ENCODE measurements around the gene PIH1D1. TPM values are rescaled to one million over a fixed set of nuclear protein-coding genes. Genes with fewer than 3 reads are reported as not detected.
A peak's percentile ranks its signal among the peaks of the same experiment; 100 is the strongest.

PIH1D1 gene
- total and polyA plus RNA-seq, 2 of the 13 experiments (the other 11 are each of a cell fraction or from before 2014, with no cell fraction given), result 110 to 137 TPM

- TF ChIP-seq XRCC5 (optimal IDR thresholded peaks at IDR 0.05; ENCODE audit: low read length) (peak; percentile 82), SNAPC5 (CRISPR knock-in tag; IDR thresholded peaks at IDR 0.05; ENCODE audit: borderline replicate concordance) (no peak), ISL2 (CRISPR knock-in tag; IDR thresholded peaks at IDR 0.05) (no peak; the same call in 1 of the 2 replicates), ASH2L (IDR thresholded peaks at IDR 0.05; ENCODE audit: insufficient read length, low read depth, low read length) (peak; percentile 59), NFIB (CRISPR knock-in tag; IDR thresholded peaks at IDR 0.05; ENCODE audit: borderline replicate concordance) (no peak), TRAFD1 (CRISPR knock-in tag; IDR thresholded peaks at IDR 0.05; ENCODE audit: borderline replicate concordance) (no peak), HCFC1 (IDR thresholded peaks at IDR 0.05; ENCODE audit: low read depth, low read length) (no peak), GZF1 (CRISPR knock-in tag; IDR thresholded peaks at IDR 0.05) (no peak), ATF5 (CRISPR knock-in tag; IDR thresholded peaks at IDR 0.05; ENCODE audit: low read depth) (no peak), ZNF614 (CRISPR knock-in tag; IDR thresholded peaks at IDR 0.05; ENCODE audit: borderline replicate concordance) (no peak), TCF7L2 (IDR thresholded peaks at IDR 0.05; ENCODE audit: low read depth, low read length) (no peak), ZNF207 (IDR thresholded peaks at IDR 0.05; ENCODE audit: borderline replicate concordance) (no peak), MXD3 (CRISPR knock-in tag; IDR thresholded peaks at IDR 0.05) (peak; percentile 33; the same call in 1 of the 2 replicates), MTA1 (CRISPR knock-in tag; IDR thresholded peaks at IDR 0.05; ENCODE audit: borderline replicate concordance) (no peak), ZNF34 (CRISPR knock-in tag; IDR thresholded peaks at IDR 0.05; ENCODE audit: borderline replicate concordance) (no peak), ZBTB7A (CRISPR knock-in tag; IDR thresholded peaks at IDR 0.05) (no peak), YEATS4 (CRISPR knock-in tag; IDR thresholded peaks at IDR 0.05; ENCODE audit: borderline replicate concordance) (no peak), ZBTB33 (CRISPR knock-in tag; IDR thresholded peaks at IDR 0.05) (no peak), ZNF747 (CRISPR knock-in tag; IDR thresholded peaks at IDR 0.05; ENCODE audit: borderline replicate concordance) (no peak), GTF3A (CRISPR knock-in tag; conservative IDR thresholded peaks at IDR 0.05) (no peak), ZNF121 (CRISPR knock-in tag; IDR thresholded peaks at IDR 0.05) (no peak), CTCF (CRISPR knock-in tag; IDR thresholded peaks at IDR 0.05) (peak; percentile 95), BRCA1 (CRISPR knock-in tag; IDR thresholded peaks at IDR 0.05) (no peak), ZNF607 (CRISPR knock-in tag; IDR thresholded peaks at IDR 0.05; ENCODE audit: borderline replicate concordance) (no peak)
These were observed 22.4 kb upstream of the PIH1D1 start, which contains the start of gene FLT3LG (continued) for GRCh38 chr19:49473868-49474541.
